Measurements from ENCODE around the gene HTR3B. TPM values are rescaled to one million over a fixed set of nuclear protein-coding genes. Genes with fewer than 3 reads are reported as not detected.

Gene HTR3B
- total RNA-seq, 1 donor from 2014 or later: not detected

DNA sequence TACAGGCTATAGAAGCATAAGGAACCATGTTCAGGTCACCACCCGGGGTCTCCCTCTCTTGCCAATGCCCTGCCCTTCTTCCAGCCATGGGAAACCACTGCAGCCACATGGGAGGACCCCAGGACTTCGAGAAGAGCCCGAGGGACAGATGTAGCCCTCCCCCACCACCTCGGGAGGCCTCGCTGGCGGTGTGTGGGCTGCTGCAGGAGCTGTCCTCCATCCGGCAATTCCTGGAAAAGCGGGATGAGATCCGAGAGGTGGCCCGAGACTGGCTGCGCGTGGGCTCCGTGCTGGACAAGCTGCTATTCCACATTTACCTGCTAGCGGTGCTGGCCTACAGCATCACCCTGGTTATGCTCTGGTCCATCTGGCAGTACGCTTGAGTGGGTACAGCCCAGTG lies 84.8 kb downstream of the HTR3B start:
- no peaks in the 10 kb centered on the region for H3K9me3 Mint-ChIP-seq (ENCODE audit: low read depth)
- H3K4me1 Mint-ChIP-seq (ENCODE audit: low read depth): no peaks in the 10 kb centered on the region
- H3K4me3 Mint-ChIP-seq (ENCODE audit: unreplicated experiment): no peak overlapping the region
- H3K36me3 Mint-ChIP-seq (ENCODE audit: low read depth): no peaks in the 10 kb centered on the region
- H3K27me3 Mint-ChIP-seq (ENCODE audit: low read depth): peaks cover 41% of the 10 kb centered on the region
- TF ChIP-seq, protein P1, sequence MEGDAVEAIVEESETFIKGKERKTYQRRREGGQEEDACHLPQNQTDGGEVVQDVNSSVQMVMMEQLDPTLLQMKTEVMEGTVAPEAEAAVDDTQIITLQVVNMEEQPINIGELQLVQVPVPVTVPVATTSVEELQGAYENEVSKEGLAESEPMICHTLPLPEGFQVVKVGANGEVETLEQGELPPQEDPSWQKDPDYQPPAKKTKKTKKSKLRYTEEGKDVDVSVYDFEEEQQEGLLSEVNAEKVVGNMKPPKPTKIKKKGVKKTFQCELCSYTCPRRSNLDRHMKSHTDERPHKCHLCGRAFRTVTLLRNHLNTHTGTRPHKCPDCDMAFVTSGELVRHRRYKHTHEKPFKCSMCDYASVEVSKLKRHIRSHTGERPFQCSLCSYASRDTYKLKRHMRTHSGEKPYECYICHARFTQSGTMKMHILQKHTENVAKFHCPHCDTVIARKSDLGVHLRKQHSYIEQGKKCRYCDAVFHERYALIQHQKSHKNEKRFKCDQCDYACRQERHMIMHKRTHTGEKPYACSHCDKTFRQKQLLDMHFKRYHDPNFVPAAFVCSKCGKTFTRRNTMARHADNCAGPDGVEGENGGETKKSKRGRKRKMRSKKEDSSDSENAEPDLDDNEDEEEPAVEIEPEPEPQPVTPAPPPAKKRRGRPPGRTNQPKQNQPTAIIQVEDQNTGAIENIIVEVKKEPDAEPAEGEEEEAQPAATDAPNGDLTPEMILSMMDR (IDR thresholded peaks at IDR 0.05): no peak
- no peak overlapping the region for H3K27ac Mint-ChIP-seq (ENCODE audit: unreplicated experiment)
- no peak for DNase-seq (ENCODE audit: low spot score)

DNA sequence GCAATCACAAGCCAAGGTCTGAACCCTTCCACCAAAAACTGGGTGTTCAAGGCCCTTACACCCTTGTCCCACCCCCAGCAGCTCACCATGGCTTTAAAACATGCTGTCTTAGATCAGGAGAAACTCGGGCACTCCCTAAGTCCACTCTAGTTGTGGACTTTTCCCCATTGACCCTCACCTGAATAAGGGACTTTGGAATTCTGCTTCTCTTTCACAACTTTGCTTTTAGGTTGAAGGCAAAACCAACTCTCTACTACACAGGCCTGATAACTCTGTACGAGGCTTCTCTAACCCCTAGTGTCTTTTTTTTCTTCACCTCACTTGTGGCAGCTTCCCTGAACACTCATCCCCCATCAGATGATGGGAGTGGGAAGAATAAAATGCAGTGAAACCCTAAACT lies 85.3 kb downstream of the HTR3B start:
- TF ChIP-seq, protein P1 (IDR thresholded peaks at IDR 0.05): no peak
- Mint-ChIP-seq H3K4me3 (ENCODE audit: unreplicated experiment) (no peak overlapping the region), H3K4me1 (ENCODE audit: low read depth) (no peaks in the 10 kb centered on the region), H3K9me3 (ENCODE audit: low read depth) (no peaks in the 10 kb centered on the region), H3K27me3 (ENCODE audit: low read depth) (peaks cover 44% of the 10 kb centered on the region), H3K27ac (ENCODE audit: unreplicated experiment) (no peak overlapping the region), H3K36me3 (ENCODE audit: low read depth) (no peaks in the 10 kb centered on the region)
- DNase-seq (ENCODE audit: low spot score): no peak

DNA sequence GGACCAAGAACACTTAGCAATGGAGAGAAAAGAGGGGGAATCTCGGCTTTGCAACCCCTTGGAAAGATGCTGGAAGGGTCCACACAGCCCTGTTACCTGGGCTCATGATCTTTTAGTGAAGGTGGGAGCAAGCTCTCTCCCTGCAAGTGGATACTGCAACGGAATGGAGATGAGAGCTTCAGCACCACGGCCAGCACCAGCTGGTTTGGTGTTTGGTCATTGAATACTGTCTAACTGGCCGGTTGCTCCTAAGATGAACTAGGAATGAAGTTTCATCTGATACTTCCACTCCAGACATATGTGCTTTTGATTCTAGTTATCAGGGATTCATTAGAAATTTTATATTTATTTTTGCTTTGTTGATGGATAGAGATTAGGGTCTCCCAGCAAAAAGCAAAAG lies 86.6 kb downstream of the HTR3B start:
- no peaks in the 10 kb centered on the region for H3K36me3 Mint-ChIP-seq (ENCODE audit: low read depth)
- H3K27ac Mint-ChIP-seq (ENCODE audit: unreplicated experiment): no peak overlapping the region
- TF ChIP-seq, protein P1 (IDR thresholded peaks at IDR 0.05): no peak
- H3K4me3 Mint-ChIP-seq (ENCODE audit: unreplicated experiment): no peak overlapping the region
- no peaks in the 10 kb centered on the region for H3K9me3 Mint-ChIP-seq (ENCODE audit: low read depth)
- no peak for DNase-seq (ENCODE audit: low spot score)
- H3K27me3 Mint-ChIP-seq (ENCODE audit: low read depth): peaks cover 46% of the 10 kb centered on the region
- H3K4me1 Mint-ChIP-seq (ENCODE audit: low read depth): no peaks in the 10 kb centered on the region

DNA sequence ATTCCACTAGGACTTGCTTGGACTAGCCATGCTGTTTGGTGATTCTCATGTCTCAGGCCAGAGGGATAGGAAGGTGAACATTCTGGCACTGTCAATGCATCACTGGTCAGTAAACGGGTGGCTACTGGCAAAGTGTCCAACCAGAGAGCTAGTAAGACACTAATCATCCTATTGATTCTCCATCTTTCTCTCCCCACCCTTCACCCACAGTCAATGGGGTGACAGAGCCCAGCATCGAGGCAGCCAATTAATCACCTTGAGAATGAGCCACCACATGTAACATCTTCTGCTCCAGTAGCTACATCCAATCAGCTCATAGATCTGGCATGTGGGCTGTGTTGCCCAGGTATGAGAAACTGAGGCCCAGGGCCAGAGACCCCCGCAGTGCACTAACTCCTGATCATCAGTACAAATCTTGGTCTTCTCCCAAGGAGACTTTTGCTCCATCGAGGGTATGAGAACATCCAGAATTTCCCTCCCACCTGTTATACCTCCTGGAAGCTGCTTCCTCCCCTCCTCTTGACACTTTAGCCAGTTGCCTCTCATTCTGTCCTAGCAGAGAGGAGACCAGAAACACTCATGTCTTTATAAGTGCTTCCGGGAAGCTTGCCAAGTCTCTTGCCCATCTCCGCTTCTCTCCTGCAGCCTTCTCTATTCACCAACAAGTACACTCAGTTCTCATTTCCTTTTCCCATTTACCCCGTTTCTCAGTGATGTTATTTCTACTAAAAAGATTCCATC lies 87.3 kb downstream of the HTR3B start:
- Mint-ChIP-seq H3K4me1 (ENCODE audit: low read depth) (no peaks in the 10 kb centered on the region), H3K36me3 (ENCODE audit: low read depth) (no peaks in the 10 kb centered on the region), H3K4me3 (ENCODE audit: unreplicated experiment) (no peak overlapping the region), H3K9me3 (ENCODE audit: low read depth) (no peaks in the 10 kb centered on the region), H3K27ac (ENCODE audit: unreplicated experiment) (peak overlapping the region; percentile 39), H3K27me3 (ENCODE audit: low read depth) (peaks cover 47% of the 10 kb centered on the region)
- no peak for DNase-seq (ENCODE audit: low spot score)
- TF ChIP-seq, protein P1 (IDR thresholded peaks at IDR 0.05): no peak

DNA sequence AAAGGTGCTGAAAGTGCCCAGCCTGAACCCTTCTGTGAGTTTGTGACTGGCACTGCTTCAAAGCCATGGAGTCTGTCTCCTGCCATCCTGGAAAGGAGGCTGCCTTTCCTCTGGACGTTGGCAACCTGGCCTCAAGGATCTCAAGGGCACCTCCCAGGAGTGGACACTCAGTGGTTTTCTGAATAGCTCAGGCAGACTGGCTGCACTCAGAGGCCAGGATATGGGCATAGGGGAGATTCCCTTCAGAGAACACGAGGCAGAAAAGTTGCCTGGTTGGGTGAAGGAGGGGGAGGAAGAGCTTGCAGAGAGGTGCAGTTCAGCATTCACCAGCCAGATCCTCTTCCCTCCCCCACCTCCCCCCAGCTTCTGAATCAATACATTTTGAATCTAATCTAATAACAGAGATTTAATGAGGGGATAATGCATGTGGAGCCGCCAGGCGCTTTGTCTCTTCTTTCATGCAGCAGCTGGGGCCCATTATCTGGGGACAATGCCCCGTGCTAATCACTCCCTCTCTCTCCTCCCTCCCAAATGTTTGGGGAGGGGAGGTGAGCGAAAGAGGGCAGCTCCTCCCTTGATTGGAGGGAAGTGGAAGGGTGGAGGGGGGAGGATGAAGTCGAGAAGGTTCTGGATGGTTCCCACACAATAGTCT lies 88.0 kb downstream of the HTR3B start:
- no peaks in the 10 kb centered on the region for H3K4me1 Mint-ChIP-seq (ENCODE audit: low read depth)
- H3K36me3 Mint-ChIP-seq (ENCODE audit: low read depth): no peaks in the 10 kb centered on the region
- DNase-seq (ENCODE audit: low spot score): no peak
- no peak overlapping the region for H3K27ac Mint-ChIP-seq (ENCODE audit: unreplicated experiment)
- no peaks in the 10 kb centered on the region for H3K9me3 Mint-ChIP-seq (ENCODE audit: low read depth)
- peaks cover 52% of the 10 kb centered on the region for H3K27me3 Mint-ChIP-seq (ENCODE audit: low read depth)
- TF ChIP-seq, protein P1 (IDR thresholded peaks at IDR 0.05): no peak
- H3K4me3 Mint-ChIP-seq (ENCODE audit: unreplicated experiment): no peak overlapping the region
